PC-9 (cell line): ENCODE results near the gene SCT.

Experiments used
- CTCF ChIP-seq: fragments of 200-600 bp; sonication (generic); conservative IDR thresholded peaks from 2 replicates; pipeline ENCODE4 v1.6.1; 2017; ENCODE audit warnings: mixed run types, antibody characterized with exemption, mild to moderate bottlenecking, moderate library complexity
- EZH2 ChIP-seq: fragments of 200-600 bp; sonication (generic); IDR thresholded peaks from 2 replicates; pipeline ENCODE4 v1.8.0; 2017; ENCODE audit warnings: antibody characterized with exemption, low read depth

- TF ChIP-seq CTCF, result no peak
- no peak for TF ChIP-seq EZH2
Measured at GRCh38 chr11:581752-582151, 45.2 kb downstream of the SCT start.
